GM18505 (cell line): ENCODE results near the gene CNOT4.
"Not testable (repeated sequence)": the region's sequence is repeated elsewhere in the genome, so short reads cannot be mapped to it uniquely, and the experiment has no call there.

Experiments
- ATAC-seq: cut with Tn5 transposase; IDR thresholded peaks from one replicate; pipeline ENCODE4 v1.9.1; 2021; ENCODE audit not compliant: unreplicated experiment
- POLR2A ChIP-seq: IDR thresholded peaks from 4 replicates; pipeline ENCODE4 v1.6.1; 2011; ENCODE audit warnings: borderline replicate concordance; ENCODE audit not compliant: insufficient read depth, insufficient read length; ENCODE audit errors: extremely low read depth

CNOT4 gene

GRCh38 chr7:135365721-135366120 lies 144.2 kb downstream of the CNOT4 start:
- no peak for ATAC-seq
- no peak for TF ChIP-seq POLR2A

GRCh38 chr7:135364206-135364605 lies 145.7 kb downstream of the CNOT4 start:
- ATAC-seq: no peak
- no peak for TF ChIP-seq POLR2A

GRCh38 chr7:135362871-135363270 lies 147.0 kb downstream of the CNOT4 start:
- no peak for TF ChIP-seq POLR2A
- ATAC-seq: no peak

GRCh38 chr7:135361788-135362187 lies 148.1 kb downstream of the CNOT4 start:
- no peak for TF ChIP-seq POLR2A
- ATAC-seq: no peak

- no peak for TF ChIP-seq POLR2A
- no peak for ATAC-seq
These were observed 150.3 kb downstream of the CNOT4 start for GRCh38 chr7:135359615-135360014.

GRCh38 chr7:135355377-135356048 lies 154.4 kb downstream of the CNOT4 start:
- ATAC-seq: no peak

GRCh38 chr7:135353832-135354231 lies 156.1 kb downstream of the CNOT4 start:
- TF ChIP-seq POLR2A: no peak
- no peak for ATAC-seq

More at GRCh38 chr7:135355377-135356048, 154.4 kb downstream of the CNOT4 start:
- no peak for TF ChIP-seq POLR2A

- no peak for ATAC-seq
- TF ChIP-seq POLR2A: no peak
These were observed 157.6 kb downstream of the CNOT4 start for GRCh38 chr7:135352285-135352684.

GRCh38 chr7:135351070-135351469 lies 158.8 kb downstream of the CNOT4 start:
- not testable (repeated sequence) for ATAC-seq

GRCh38 chr7:135349746-135350145 lies 160.2 kb downstream of the CNOT4 start:
- no peak for ATAC-seq
- no peak for TF ChIP-seq POLR2A

GRCh38 chr7:135348493-135348892 lies 161.4 kb downstream of the CNOT4 start:
- no peak for TF ChIP-seq POLR2A
- no peak for ATAC-seq

- ATAC-seq: no peak
- TF ChIP-seq POLR2A: no peak
These were observed 166.5 kb downstream of the CNOT4 start for GRCh38 chr7:135343361-135343760.

GRCh38 chr7:135342887-135343286 lies 167.0 kb downstream of the CNOT4 start:
- no peak for TF ChIP-seq POLR2A
- ATAC-seq: no peak

GRCh38 chr7:135341049-135341448 lies 168.9 kb downstream of the CNOT4 start:
- TF ChIP-seq POLR2A: no peak
- no peak for ATAC-seq

- no peak for TF ChIP-seq POLR2A
- ATAC-seq: no peak
These were observed 171.8 kb downstream of the CNOT4 start for GRCh38 chr7:135337977-135338550.

- ATAC-seq: no peak
- no peak for TF ChIP-seq POLR2A
These were observed 172.4 kb downstream of the CNOT4 start for GRCh38 chr7:135337506-135337905.
